ENCODE results near the gene TMC6. TPM values are rescaled to one million over a fixed set of nuclear protein-coding genes. Genes with fewer than 3 reads are reported as not detected.

TMC6 gene
- total and polyA plus RNA-seq, 2 experiments from 2014 or later: 50.0 to 72.2 TPM

DNA sequence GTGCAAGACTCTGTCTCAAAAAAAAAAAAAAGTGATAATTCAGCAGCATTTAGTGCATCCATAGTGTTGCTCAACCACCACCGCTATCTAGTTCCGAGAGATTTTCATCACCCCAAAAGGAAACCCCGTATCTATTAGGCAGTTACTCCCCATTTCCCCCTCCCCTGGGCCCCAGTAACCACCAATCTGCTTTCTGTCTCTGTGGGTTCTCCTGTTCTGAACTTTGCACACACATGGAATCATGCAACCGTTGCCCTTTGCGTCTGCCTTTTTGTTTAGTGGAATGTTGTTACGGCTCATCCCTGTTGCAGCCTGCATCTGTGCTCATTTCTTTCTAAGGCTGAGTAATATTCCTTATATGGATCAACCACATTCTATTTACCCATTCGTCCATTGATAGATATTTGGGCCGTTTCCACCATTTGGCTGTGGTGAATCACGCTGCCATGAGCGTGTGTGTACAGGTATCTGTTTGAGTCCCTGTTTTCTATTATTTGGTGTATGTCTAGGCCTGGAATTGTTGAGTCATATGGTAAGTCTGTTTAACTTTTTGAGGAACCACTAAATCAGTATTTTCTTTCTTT lies 31.1 kb upstream of the TMC6 start (continued):
- no peak for TF ChIP-seq STAT1 (IDR thresholded peaks at IDR 0.05; ENCODE audit: unreplicated experiment)
- TF ChIP-seq ZNF331 (CRISPR knock-in tag; IDR thresholded peaks at IDR 0.05; ENCODE audit: low read depth): no peak
- no peak for TF ChIP-seq ZNF114 (CRISPR knock-in tag; IDR thresholded peaks at IDR 0.05)
- TF ChIP-seq, protein P1, sequence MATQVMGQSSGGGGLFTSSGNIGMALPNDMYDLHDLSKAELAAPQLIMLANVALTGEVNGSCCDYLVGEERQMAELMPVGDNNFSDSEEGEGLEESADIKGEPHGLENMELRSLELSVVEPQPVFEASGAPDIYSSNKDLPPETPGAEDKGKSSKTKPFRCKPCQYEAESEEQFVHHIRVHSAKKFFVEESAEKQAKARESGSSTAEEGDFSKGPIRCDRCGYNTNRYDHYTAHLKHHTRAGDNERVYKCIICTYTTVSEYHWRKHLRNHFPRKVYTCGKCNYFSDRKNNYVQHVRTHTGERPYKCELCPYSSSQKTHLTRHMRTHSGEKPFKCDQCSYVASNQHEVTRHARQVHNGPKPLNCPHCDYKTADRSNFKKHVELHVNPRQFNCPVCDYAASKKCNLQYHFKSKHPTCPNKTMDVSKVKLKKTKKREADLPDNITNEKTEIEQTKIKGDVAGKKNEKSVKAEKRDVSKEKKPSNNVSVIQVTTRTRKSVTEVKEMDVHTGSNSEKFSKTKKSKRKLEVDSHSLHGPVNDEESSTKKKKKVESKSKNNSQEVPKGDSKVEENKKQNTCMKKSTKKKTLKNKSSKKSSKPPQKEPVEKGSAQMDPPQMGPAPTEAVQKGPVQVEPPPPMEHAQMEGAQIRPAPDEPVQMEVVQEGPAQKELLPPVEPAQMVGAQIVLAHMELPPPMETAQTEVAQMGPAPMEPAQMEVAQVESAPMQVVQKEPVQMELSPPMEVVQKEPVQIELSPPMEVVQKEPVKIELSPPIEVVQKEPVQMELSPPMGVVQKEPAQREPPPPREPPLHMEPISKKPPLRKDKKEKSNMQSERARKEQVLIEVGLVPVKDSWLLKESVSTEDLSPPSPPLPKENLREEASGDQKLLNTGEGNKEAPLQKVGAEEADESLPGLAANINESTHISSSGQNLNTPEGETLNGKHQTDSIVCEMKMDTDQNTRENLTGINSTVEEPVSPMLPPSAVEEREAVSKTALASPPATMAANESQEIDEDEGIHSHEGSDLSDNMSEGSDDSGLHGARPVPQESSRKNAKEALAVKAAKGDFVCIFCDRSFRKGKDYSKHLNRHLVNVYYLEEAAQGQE (IDR thresholded peaks at IDR 0.05; ENCODE audit: unreplicated experiment): no peak
- TF ChIP-seq CREB1 (CRISPR knock-in tag; IDR thresholded peaks at IDR 0.05; ENCODE audit: low read depth): no peak
- TF ChIP-seq, protein P2, sequence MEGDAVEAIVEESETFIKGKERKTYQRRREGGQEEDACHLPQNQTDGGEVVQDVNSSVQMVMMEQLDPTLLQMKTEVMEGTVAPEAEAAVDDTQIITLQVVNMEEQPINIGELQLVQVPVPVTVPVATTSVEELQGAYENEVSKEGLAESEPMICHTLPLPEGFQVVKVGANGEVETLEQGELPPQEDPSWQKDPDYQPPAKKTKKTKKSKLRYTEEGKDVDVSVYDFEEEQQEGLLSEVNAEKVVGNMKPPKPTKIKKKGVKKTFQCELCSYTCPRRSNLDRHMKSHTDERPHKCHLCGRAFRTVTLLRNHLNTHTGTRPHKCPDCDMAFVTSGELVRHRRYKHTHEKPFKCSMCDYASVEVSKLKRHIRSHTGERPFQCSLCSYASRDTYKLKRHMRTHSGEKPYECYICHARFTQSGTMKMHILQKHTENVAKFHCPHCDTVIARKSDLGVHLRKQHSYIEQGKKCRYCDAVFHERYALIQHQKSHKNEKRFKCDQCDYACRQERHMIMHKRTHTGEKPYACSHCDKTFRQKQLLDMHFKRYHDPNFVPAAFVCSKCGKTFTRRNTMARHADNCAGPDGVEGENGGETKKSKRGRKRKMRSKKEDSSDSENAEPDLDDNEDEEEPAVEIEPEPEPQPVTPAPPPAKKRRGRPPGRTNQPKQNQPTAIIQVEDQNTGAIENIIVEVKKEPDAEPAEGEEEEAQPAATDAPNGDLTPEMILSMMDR (conservative IDR thresholded peaks at IDR 0.05; ENCODE audit: low read depth in 2 of 2): no peak
- no peak for TF ChIP-seq POLR2AphosphoS5 (IDR thresholded peaks at IDR 0.05; ENCODE audit: low read depth)

DNA sequence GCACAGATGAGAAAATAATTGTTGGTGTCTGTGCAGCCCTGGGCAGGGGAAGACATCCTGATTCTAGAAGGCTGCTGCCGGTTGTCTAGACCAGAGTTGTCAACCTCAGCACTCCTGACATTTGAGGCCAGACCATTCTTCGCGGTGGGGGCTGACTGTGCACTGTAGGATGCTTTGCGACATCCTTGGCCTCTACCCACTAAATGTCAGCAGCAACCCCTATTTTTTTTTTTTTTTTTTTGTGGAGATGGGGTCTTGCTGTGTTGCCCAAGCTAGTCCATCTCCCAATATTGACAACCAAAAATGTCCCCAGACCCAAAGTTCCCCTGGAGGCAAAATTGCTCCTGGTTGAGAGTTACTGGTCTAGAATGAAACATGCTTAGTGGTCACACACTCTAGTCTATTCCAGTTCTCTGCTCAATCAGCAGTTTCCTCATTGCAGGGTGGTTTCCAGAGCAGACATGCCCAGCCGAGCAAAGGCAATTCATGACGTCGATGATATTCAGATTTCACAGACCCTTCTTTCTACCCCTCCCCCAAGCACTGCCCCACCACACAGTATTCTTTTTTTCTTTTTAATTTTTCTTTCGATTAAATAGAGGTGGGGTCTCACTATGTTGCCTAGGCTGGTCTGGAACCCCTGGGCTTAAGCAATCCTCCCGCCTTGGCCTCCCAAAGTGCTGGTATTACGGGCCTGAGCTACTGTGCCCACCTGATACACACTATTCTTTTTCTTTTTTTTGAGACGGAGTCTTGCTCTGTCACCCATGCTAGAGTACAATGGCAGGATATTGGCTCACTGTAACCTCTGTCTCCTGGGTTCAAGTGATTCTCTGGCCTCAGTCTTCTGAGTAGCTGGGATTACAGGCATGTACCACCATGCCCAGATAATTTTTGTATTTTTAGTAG lies 26.6 kb upstream of the TMC6 start:
- Mint-ChIP-seq H3K27ac (no peak overlapping the region), H3K9me3 (no peaks in the 10 kb centered on the region), H3K36me3 (ENCODE audit: low read depth) (no peaks in the 10 kb centered on the region), H3K4me1 (peaks cover 5% of the 10 kb centered on the region; the same call in 1 of the 3 replicates), H3K4me3 (no peak overlapping the region), H3K27me3 (ENCODE audit: insufficient read depth, low read depth, poor library complexity) (peaks cover 6% of the 10 kb centered on the region)
- Histone ChIP-seq H3K79me2 (replicated peaks; ENCODE audit: insufficient read depth) (no peaks in the 10 kb centered on the region), H3K27me3 (ENCODE audit: insufficient read depth) (no peaks in the 10 kb centered on the region), H3K27ac (ENCODE audit: low read depth) (no peak overlapping the region), H3K4me1 (ENCODE audit: insufficient read depth) (no peaks in the 10 kb centered on the region), H3K36me3 (ENCODE audit: insufficient read depth) (no peaks in the 10 kb centered on the region), H3K4me2 (no peak overlapping the region), H2AFZ (no peak overlapping the region), H3K4me3 (no peak overlapping the region), H4K20me1 (replicated peaks; ENCODE audit: insufficient read depth) (no peaks in the 10 kb centered on the region), H3K9me2 (ENCODE audit: insufficient read depth) (no peaks in the 10 kb centered on the region), H3F3A (replicated peaks; ENCODE audit: low read depth) (no peaks in the 10 kb centered on the region)
- TF ChIP-seq JUNB (IDR thresholded peaks at IDR 0.05; ENCODE audit: unreplicated experiment) (no peak), CREB1 (CRISPR knock-in tag; IDR thresholded peaks at IDR 0.05; ENCODE audit: low read depth) (no peak), NANOG (IDR thresholded peaks at IDR 0.05; ENCODE audit: borderline replicate concordance) (no peak), ZNF331 (CRISPR knock-in tag; IDR thresholded peaks at IDR 0.05; ENCODE audit: low read depth) (no peak), EZH2 (IDR thresholded peaks at IDR 0.05; ENCODE audit: low read depth, unreplicated experiment) (no peak), POLR2AphosphoS5 (IDR thresholded peaks at IDR 0.05; ENCODE audit: low read depth) (no peak), STAT1 (IDR thresholded peaks at IDR 0.05; ENCODE audit: unreplicated experiment) (no peak), ZNF114 (CRISPR knock-in tag; IDR thresholded peaks at IDR 0.05) (no peak)
- ATAC-seq: no peak
- no peak for DNase-seq (ENCODE audit: low spot score)
